ENCODE measurements around the gene C1orf198.

- no peak for TF ChIP-seq CTCF (conservative IDR thresholded peaks at IDR 0.05; ENCODE audit: low read length)
- no peak for TF ChIP-seq EZH2phosphoT487 (IDR thresholded peaks at IDR 0.05; ENCODE audit: borderline replicate concordance)
These were observed 10.0 kb downstream of the C1orf198 start for GRCh38 chr1:230858236-230858820.

Data from Loucy (cell line).